OCI-LY1 (cell line): ENCODE measurements around the gene CDH1.
A peak's percentile ranks its signal among the peaks of the same experiment; 100 is the strongest.

Experiments
- CTCF ChIP-seq: fragments of 200-600 bp; sonication (generic), shearing (Covaris generic); IDR thresholded peaks from 2 replicates; pipeline ENCODE4 v1.5.1; 2017; ENCODE audit warnings: mild to moderate bottlenecking, antibody characterized with exemption, low read length, moderate library complexity, mixed read lengths
- EZH2 ChIP-seq: fragments of 200-600 bp; sonication (generic), shearing (Covaris generic); IDR thresholded peaks from 2 replicates; pipeline ENCODE4 v1.8.0; 2017; ENCODE audit warnings: borderline replicate concordance, mixed run types, mild to moderate bottlenecking, antibody characterized with exemption, low read length, moderate library complexity, mixed read lengths

- TF ChIP-seq CTCF (peak; percentile 65), EZH2 (no peak)
These were observed 106.6 kb downstream of the CDH1 start, which contains the start of gene TANGO6 for GRCh38 chr16:68843482-68844210.
